GM12891 (cell line): ENCODE data around the gene NLRC4.

ENCODE experiments used
- PAX5 ChIP-seq: IDR thresholded peaks from 2 replicates; pipeline ENCODE4 v1.6.1; 2011; ENCODE audit warnings: low read length, moderate library complexity, mild to moderate bottlenecking; ENCODE audit not compliant: insufficient read depth, severe bottlenecking
- POLR2A ChIP-seq: IDR thresholded peaks from 2 replicates; pipeline ENCODE4 v1.6.1; 2011; ENCODE audit warnings: low read depth, low read length, control low read depth
- POLR2AphosphoS5 ChIP-seq: IDR thresholded peaks from 2 replicates; pipeline ENCODE4 v1.6.1; 2011; ENCODE audit warnings: low read depth, low read length, control low read depth
- POU2F2 ChIP-seq: IDR thresholded peaks from 2 replicates; pipeline ENCODE4 v1.6.1; 2011; ENCODE audit warnings: low read depth, mild to moderate bottlenecking, control low read depth, low read length, moderate library complexity
- SPI1 ChIP-seq: IDR thresholded peaks from 2 replicates; pipeline ENCODE4 v1.6.1; 2011; ENCODE audit warnings: low read depth, low read length, control low read depth
- TAF1 ChIP-seq: IDR thresholded peaks from 2 replicates; pipeline ENCODE4 v1.6.1; 2011; ENCODE audit warnings: low read depth, low read length, control low read depth

DNA sequence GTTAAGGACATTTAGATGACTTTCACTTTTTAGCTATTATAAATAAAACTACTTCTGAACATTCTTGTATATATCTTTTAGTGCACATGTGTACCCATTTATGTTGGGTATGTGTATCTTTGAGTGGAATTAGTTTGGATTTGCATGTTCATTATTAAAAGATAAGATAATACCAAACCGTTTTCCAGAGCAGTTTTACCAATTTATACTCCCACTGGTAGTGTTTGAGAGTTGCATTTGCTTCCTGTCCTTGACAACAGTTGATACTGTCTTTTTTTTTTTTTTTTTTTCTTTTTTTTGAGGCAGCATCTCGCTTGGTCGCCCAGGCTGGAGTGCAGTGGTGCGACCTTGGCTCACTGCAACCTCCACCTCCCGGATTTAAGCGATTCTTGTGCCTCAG is 75.7 kb downstream of the NLRC4 start:
- TF ChIP-seq SPI1 (no peak), POLR2A (no peak), POLR2AphosphoS5 (no peak), TAF1 (no peak), POU2F2 (no peak), PAX5 (no peak)
